Measurements from ENCODE around the gene MPP1.
A peak's percentile ranks its signal among the peaks of the same experiment; 100 is the strongest.

MPP1 gene

DNA sequence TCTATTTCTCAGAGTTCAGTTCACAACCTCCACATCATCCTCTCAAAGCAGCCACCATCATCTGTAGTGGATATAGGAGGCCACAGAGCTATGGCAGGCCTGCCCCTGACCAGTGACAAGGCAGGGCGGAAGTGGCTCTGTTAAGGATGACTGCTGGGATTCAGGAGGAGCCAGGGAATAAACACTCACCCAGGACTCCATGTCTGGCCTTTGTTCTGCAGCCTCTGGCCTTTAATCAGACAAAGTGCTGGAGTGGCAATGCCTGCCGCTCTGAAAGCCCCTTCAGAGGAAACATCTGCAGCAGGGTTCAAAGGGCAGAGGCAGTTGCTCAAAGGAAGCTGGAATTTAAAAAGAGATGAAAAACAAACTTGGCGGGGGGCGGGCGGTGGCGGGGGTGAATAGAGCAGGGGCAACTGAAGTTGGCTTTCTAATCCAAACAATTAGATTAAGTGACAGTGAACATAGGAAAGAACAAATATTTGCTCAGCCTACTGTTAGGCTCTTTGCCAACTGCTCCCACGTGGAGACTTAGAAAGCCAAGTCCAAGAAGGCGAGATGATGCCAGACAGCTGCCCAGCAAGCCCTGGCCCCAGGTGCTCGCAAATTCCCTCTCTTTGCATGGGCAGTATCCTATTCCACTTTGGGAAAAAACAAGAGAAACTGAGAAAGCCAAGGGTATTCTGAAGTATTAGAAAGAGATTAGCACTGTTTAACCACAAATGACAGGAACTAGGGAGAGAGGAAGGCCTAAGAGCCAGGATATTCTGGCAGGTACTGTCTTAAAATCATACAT lies 5.5 kb downstream of the MPP1 start:
- peak overlapping the region; percentile 83 for H3K27ac ChIP-seq
- TF ChIP-seq, protein P1, sequence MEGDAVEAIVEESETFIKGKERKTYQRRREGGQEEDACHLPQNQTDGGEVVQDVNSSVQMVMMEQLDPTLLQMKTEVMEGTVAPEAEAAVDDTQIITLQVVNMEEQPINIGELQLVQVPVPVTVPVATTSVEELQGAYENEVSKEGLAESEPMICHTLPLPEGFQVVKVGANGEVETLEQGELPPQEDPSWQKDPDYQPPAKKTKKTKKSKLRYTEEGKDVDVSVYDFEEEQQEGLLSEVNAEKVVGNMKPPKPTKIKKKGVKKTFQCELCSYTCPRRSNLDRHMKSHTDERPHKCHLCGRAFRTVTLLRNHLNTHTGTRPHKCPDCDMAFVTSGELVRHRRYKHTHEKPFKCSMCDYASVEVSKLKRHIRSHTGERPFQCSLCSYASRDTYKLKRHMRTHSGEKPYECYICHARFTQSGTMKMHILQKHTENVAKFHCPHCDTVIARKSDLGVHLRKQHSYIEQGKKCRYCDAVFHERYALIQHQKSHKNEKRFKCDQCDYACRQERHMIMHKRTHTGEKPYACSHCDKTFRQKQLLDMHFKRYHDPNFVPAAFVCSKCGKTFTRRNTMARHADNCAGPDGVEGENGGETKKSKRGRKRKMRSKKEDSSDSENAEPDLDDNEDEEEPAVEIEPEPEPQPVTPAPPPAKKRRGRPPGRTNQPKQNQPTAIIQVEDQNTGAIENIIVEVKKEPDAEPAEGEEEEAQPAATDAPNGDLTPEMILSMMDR (IDR thresholded peaks at IDR 0.05), result no peak
- TF ChIP-seq ZFX (IDR thresholded peaks at IDR 0.05; ENCODE audit: borderline replicate concordance), result no peak

DNA sequence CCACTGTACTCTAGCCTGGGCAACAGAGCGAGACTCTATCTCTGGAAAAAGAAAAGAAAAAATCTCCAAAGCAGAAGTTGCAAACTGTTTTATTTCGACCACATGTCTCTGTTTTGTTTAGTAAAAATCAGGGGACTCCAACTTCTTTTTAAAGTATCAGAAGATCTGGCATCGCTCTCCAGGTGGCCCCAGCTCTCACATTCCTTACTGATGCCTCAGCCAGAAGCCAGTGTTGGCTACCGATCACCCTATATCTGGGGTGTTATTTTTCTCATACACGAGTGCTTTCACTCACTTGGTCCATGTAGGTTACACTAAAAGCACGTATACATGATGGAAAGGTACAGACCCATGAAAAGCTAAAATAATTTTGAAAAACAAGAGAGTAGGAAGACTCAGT lies 8.3 kb downstream of the MPP1 start:
- TF ChIP-seq, protein P1 (IDR thresholded peaks at IDR 0.05), result no peak
- TF ChIP-seq ZFX (IDR thresholded peaks at IDR 0.05; ENCODE audit: borderline replicate concordance), result no peak
- H3K27ac ChIP-seq, result no peak overlapping the region

GRCh38 chrX:154795016-154795415 lies 10.3 kb downstream of the MPP1 start:
- no peak overlapping the region for H3K27ac ChIP-seq
- TF ChIP-seq, protein P1 (IDR thresholded peaks at IDR 0.05), result no peak
- no peak for TF ChIP-seq ZFX (IDR thresholded peaks at IDR 0.05; ENCODE audit: borderline replicate concordance)

- H3K27ac ChIP-seq, result no peak overlapping the region
- TF ChIP-seq, protein P1 (IDR thresholded peaks at IDR 0.05), result no peak
- no peak for TF ChIP-seq ZFX (IDR thresholded peaks at IDR 0.05; ENCODE audit: borderline replicate concordance)
Measured at GRCh38 chrX:154793084-154793795, 12.0 kb downstream of the MPP1 start.

DNA sequence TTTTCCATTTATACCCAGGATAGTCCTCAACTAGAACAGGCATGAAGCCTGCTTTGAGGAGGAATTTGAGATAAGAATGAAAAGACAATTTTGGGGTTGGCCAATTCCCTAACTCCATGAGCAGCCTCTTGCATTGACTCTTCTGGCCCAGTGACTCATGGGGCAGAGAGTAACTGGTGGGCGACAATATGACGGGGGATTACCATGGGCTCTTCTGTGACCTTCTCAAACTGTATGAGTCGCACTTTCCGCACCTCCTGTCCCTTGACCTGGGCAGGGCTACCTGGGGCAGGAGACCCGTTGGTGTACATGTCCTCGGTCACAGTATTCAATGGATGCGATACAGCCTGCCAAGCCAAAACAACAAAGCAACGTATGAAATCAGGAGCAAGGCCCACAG lies 13.3 kb downstream of the MPP1 start:
- no peak overlapping the region for H3K27ac ChIP-seq
- TF ChIP-seq, protein P1 (IDR thresholded peaks at IDR 0.05), result no peak
- no peak for TF ChIP-seq ZFX (IDR thresholded peaks at IDR 0.05; ENCODE audit: borderline replicate concordance)

DNA sequence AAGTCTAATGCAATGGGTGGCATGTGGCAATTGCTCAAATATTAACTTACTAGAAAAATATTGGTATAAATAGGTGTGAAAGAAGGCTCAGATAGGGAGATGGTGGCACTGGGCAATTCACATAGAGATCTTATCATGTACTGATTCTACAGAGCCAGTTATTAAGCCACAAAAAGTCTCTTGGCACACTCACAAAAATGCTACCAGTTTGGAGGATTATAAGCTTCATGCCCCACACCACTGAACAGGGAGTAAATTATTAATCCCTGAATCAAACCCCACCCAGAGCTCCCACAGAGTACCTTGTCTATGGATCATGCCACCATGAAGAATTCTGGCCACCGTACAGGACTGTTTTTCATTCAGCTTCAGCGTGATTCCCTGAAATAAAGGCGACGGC lies 13.8 kb downstream of the MPP1 start:
- no peak overlapping the region for H3K27ac ChIP-seq
- TF ChIP-seq, protein P1 (IDR thresholded peaks at IDR 0.05), result no peak
- no peak for TF ChIP-seq ZFX (IDR thresholded peaks at IDR 0.05; ENCODE audit: borderline replicate concordance)

GRCh38 chrX:154785716-154786115 lies 19.6 kb downstream of the MPP1 start:
- TF ChIP-seq ZFX (IDR thresholded peaks at IDR 0.05; ENCODE audit: borderline replicate concordance), result no peak
- TF ChIP-seq, protein P1 (IDR thresholded peaks at IDR 0.05), result no peak
- H3K27ac ChIP-seq, result no peak overlapping the region
